Activated CD8-positive, alpha-beta memory T cell treated with anti-CD3 and anti-CD28 coated beads for 1 hour (primary cell): Measurements from ENCODE around the gene GLRX.

Experiments used
- DNase-seq, 2 donors: peaks; one replicate each; pipeline ENCODE4 v3.0.0-alpha.2; 2020; ENCODE audit warnings: low read depth in 1 of 2; ENCODE audit errors: extremely low read depth in 1 of 2

The GLRX gene

GRCh38 chr5:95822542-95823181, at the start of gene GLRX:
Gene GLRX (minus strand): TSS chr5:95822726. CDS start chr5:95822662, 64 bp downstream.
- no peak for DNase-seq

- DNase-seq: no peak
Observed at GRCh38 chr5:95871146-95871806, 48.8 kb upstream of the GLRX start.

GRCh38 chr5:95870105-95870672, 47.7 kb upstream of the GLRX start:
- DNase-seq: no peak

- peak; percentile 29 to 34 for DNase-seq
Observed at GRCh38 chr5:95869173-95869855, 46.8 kb upstream of the GLRX start.

DNA sequence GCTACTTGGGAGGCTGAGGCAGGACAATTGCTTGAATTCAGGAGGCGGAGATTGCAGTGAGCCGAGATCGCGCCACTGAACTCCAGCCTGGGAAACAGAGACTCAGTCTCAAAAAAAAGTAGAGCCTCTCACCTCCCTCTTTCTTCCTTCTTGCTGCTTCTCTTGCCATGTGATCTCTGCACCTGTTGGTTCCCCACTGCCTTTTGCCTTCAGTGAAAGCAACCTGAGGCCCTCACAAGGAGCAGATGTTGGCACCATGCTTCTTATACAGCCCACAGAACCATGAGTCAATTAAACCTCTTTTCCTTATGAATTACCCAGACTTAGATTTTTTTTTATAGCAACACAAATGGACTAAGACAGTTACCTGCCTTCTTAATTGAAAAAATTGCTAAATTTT, 45.6 kb upstream of the GLRX start:
- no peak for DNase-seq

GRCh38 chr5:95866435-95867040, 44.0 kb upstream of the GLRX start:
- no peak for DNase-seq

GRCh38 chr5:95864944-95865504, 42.5 kb upstream of the GLRX start:
- DNase-seq: no peak

- DNase-seq: no peak
Observed at GRCh38 chr5:95864456-95864855, 41.9 kb upstream of the GLRX start.

- no peak for DNase-seq
Observed at GRCh38 chr5:95863383-95863757, 40.8 kb upstream of the GLRX start.

- no peak for DNase-seq
Observed at GRCh38 chr5:95862671-95863382, 40.3 kb upstream of the GLRX start.

GRCh38 chr5:95861864-95862561, 39.5 kb upstream of the GLRX start:
- DNase-seq: no peak

DNA sequence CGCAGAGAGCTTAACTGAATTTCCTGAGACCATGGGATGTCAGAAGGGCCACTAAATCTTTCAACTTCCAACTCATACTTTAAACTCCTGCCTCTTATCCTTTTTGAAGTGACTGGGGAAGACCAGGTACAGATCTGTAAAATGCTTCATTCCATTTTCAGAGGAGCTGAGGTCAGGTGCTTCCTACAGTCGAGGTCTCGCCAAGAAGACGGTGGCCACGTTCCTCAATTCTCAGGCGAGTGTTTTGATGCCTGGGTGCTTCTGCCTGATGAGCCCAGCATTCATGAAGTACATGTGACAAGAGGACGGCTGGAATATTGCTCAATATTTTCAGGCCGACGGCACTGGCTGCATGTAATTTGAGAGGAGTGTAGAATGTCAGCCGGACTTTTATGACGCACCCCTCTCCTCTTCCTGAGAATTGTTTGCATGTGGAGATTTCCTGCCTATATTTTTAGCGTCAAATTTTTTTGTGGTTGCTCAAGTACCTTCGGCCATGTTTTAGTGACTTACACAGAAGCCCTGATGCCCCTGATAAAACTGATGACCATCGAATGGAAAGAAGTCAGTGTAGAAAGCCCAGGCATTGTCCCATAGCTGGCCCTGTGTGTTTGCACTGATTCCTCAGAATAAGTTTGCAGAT, 38.8 kb upstream of the GLRX start:
- DNase-seq: no peak

DNA sequence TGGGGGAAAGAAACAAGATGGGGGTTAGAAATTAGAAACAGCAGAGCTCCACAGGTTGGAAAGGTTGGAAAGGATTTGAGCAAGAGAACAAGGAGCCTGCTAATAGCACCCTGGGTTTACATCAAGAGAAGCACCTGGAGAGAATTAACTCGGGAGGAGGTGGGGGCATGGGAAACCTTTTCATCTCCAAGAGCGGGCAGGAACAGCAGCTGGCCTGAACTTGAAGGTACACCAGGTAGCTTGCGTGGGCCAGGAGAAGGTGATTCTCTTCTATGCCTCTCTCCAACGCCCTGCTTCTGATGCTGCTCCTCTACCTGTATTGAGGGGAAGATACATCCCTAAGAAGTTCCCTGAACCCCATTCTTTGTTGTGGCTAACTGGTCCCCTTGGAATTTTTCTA, 37.1 kb upstream of the GLRX start:
- no peak for DNase-seq

GRCh38 chr5:95858661-95859595, 36.4 kb upstream of the GLRX start:
- DNase-seq: peak; percentile 83 to 87

DNA sequence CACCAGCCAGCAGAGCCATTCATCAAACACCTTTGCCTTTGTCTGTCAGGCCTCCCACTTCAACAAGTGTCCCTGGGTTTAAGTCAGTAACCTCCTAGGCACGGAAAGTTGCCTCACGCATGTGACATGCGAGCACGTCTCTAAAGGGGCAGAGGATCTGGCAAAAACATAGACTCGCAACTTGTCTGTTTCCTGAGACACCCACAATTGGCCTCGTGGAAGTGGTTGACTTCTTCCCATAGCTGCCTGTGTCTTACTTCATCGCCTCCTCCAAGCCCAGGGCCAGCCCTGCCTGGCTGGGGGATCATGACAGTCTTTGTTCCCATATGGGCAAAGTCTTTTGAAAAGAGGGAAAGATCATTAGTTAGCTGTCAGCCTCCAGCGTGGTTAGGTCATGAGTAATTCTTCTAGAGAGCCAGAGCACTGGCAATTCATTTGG, 35.5 kb upstream of the GLRX start:
- no peak for DNase-seq

GRCh38 chr5:95857185-95857945, 34.8 kb upstream of the GLRX start:
- DNase-seq: no peak

DNA sequence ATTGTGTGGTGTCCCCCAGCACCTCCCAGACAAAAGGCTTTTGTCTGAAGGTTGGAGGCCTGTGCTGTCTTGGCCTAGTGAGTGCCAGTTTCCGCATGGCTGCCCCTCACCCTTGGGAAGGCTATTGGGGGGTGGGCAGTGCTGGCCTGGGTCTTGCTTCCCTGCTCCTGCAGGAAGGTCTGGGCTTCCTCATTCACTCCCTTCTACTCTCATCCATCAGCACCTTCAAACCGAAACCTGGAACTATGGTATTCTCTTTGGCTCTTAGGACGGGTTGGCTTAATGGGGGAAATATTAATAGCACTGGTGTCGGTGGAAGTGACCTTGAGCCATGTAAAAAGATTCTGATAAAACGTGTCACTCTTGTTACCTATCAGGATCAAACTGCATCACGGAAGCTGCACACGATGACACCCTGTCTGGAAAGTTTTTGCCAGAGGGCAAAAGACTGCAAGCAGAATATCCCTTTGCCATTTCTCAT, 34.0 kb upstream of the GLRX start:
- no peak for DNase-seq
